K562 (cell line): ENCODE measurements around the gene POFUT2. TPM values are rescaled to one million over a fixed set of nuclear protein-coding genes. Genes with fewer than 3 reads are reported as not detected.

ENCODE experiments used
- ARID1B ChIP-seq: fragments of 450-650 bp; IDR thresholded peaks from 2 replicates; pipeline ENCODE4 v1.6.1; 2016; ENCODE audit warnings: antibody characterized with exemption, mild to moderate bottlenecking, inconsistent platforms
- CBX1 ChIP-seq: sonication (generic); IDR thresholded peaks from 2 replicates; pipeline ENCODE4 v1.6.1; 2016; ENCODE audit warnings: antibody characterized with exemption, low read depth, mild to moderate bottlenecking
- E2F3 ChIP-seq: fragments of 250-450 bp; sonication (Bioruptor Pico); IDR thresholded peaks from 2 replicates; pipeline ENCODE4 v1.4.0; 2020; ENCODE audit warnings: mild to moderate bottlenecking
- ETV1 ChIP-seq: fragments of 450-650 bp; conservative IDR thresholded peaks from 2 replicates; pipeline ENCODE4 v1.6.1; 2016; ENCODE audit warnings: missing genetic modification characterization, control low read depth, low read depth, missing compliant biosample characterization
- FOS ChIP-seq: IDR thresholded peaks from 3 replicates; pipeline ENCODE4 v1.6.1; 2011; ENCODE audit not compliant: insufficient read length; ENCODE audit errors: extremely low read depth
- GABPB1 ChIP-seq: sonication (generic); formaldehyde crosslinking; IDR thresholded peaks from 2 replicates; pipeline ENCODE4 v1.8.0; 2022; ENCODE audit warnings: mild to moderate bottlenecking, missing genetic modification reagents
- GTF2A2 ChIP-seq: IDR thresholded peaks from 2 replicates; pipeline ENCODE4 v1.6.1; 2016; ENCODE audit warnings: mild to moderate bottlenecking, missing genetic modification characterization, missing compliant biosample characterization
- IRF2 ChIP-seq: sonication (generic); formaldehyde crosslinking; IDR thresholded peaks from 2 replicates; pipeline ENCODE4 v1.8.1; 2022; ENCODE audit warnings: mild to moderate bottlenecking, missing genetic modification reagents
- KAT2B ChIP-seq: IDR thresholded peaks from one replicate; pipeline ENCODE4 v1.6.1; 2012; ENCODE audit warnings: low read depth, mild to moderate bottlenecking, control low read depth, inconsistent platforms, low read length, moderate library complexity
- KLF1 ChIP-seq: fragments of 450-650 bp; IDR thresholded peaks from 2 replicates; pipeline ENCODE4 v1.6.1; 2016; ENCODE audit warnings: missing genetic modification characterization, missing compliant biosample characterization
- NEUROD1 ChIP-seq: fragments of 150-350 bp; IDR thresholded peaks from 2 replicates; pipeline ENCODE4 v1.6.1; 2014; ENCODE audit warnings: borderline replicate concordance, low read length, low read depth; ENCODE audit not compliant: partially characterized antibody
- NFRKB ChIP-seq: fragments of 450-650 bp; IDR thresholded peaks from 2 replicates; pipeline ENCODE4 v1.6.1; 2016; ENCODE audit warnings: low read depth
- NFYB ChIP-seq: IDR thresholded peaks from 2 replicates; pipeline ENCODE4 v1.6.1; 2011; ENCODE audit warnings: mild to moderate bottlenecking, moderate library complexity; ENCODE audit not compliant: insufficient read length; ENCODE audit errors: extremely low read depth
- PURB ChIP-seq: sonication (generic); formaldehyde crosslinking; IDR thresholded peaks from 2 replicates; pipeline ENCODE4 v1.9.0; 2021; ENCODE audit warnings: low read depth, mild to moderate bottlenecking, missing genetic modification reagents
- RB1 ChIP-seq: fragments of 450-650 bp; IDR thresholded peaks from 2 replicates; pipeline ENCODE4 v1.6.1; 2017; ENCODE audit warnings: low read depth, mild to moderate bottlenecking
- RCOR1 ChIP-seq, 2 experiments: IDR thresholded peaks; 2 replicates each; pipeline ENCODE4 v1.6.1; 2012; ENCODE audit warnings: low read depth in 2 of 2, low read length in 2 of 2, borderline replicate concordance in 1 of 2, improper control_type of control experiment in 1 of 2
- RFX5 ChIP-seq: IDR thresholded peaks from 2 replicates; pipeline ENCODE4 v1.6.1; 2011; ENCODE audit warnings: low read depth, mild to moderate bottlenecking, improper control_type of control experiment, low read length
- SMARCA4 ChIP-seq: fragments of 450-650 bp; IDR thresholded peaks from 2 replicates; pipeline ENCODE4 v1.6.1; 2016
- SMARCA5 ChIP-seq: fragments of 450-650 bp; IDR thresholded peaks from 2 replicates; pipeline ENCODE4 v1.6.1; 2016
- TRIM24 ChIP-seq, 2 experiments: fragments of 450-650 bp; IDR thresholded peaks; 2 replicates each; pipeline ENCODE4 v1.6.1; 2016
- ZFX ChIP-seq: sonication (generic); formaldehyde crosslinking; IDR thresholded peaks from 2 replicates; pipeline ENCODE4 v1.8.0; 2022; ENCODE audit warnings: mild to moderate bottlenecking, missing genetic modification reagents, moderate library complexity
- ZNF134 ChIP-seq: fragments of 250-450 bp; sonication (Bioruptor Pico); conservative IDR thresholded peaks from 2 replicates; pipeline ENCODE4 v1.4.0; 2020
- ZNF780A ChIP-seq: fragments of 250-450 bp; sonication (Bioruptor Pico); IDR thresholded peaks from 2 replicates; pipeline ENCODE4 v1.5.0; 2021; ENCODE audit warnings: mild to moderate bottlenecking
- polyA plus RNA-seq, 8 experiments: library from polyadenylated mRNA; depleted of rRNA in 4 of 8; stranded (reverse) in 5 of 8; unstranded in 3 of 8; fragments of >200 nt; fragmentation: Nextera tagmentation in 2 of 8; fragmentation: Illumina TruSeq in 1 of 8; extraction: Ambion mirVana in 2 of 8; extraction: Trizol in 1 of 8; gene quantifications; 2 replicates each; pipeline versions ENCODE4 v1.2.1 to v1.2.3, GENCODE V29; 2011 to 2014; ENCODE audit warnings: inconsistent platforms in 1 of 8, missing spikeins in 1 of 8
- total RNA-seq, 7 experiments: library from RNA; depleted of rRNA in 6 of 7; stranded (reverse); fragments of >200 nt in 6 of 7; fragmentation: Illumina TruSeq in 2 of 7; extraction: Trizol in 2 of 7; gene quantifications; 2 replicates each; pipeline versions ENCODE4 v1.2.1 to v1.2.3, GENCODE V29; 2011 to 2021; ENCODE audit warnings: low replicate concordance in 1 of 7
- TF ChIP-seq, protein P1 (sequence below): fragments of 150-350 bp; conservative IDR thresholded peaks from 2 replicates; pipeline ENCODE4 v1.6.1; 2014; ENCODE audit warnings: low read length
- TF ChIP-seq, protein P2 (sequence below): sonication (generic); formaldehyde crosslinking; IDR thresholded peaks from 2 replicates; pipeline ENCODE4 v1.8.0; 2023; ENCODE audit warnings: mild to moderate bottlenecking, missing genetic modification reagents
- TF ChIP-seq, protein P3 (sequence below): conservative IDR thresholded peaks from 2 replicates; pipeline ENCODE4 v1.6.1; 2011; ENCODE audit warnings: low read depth, mild to moderate bottlenecking, low read length; ENCODE audit not compliant: control insufficient read depth

Gene POFUT2
- total and polyA plus RNA-seq, 9 of the 15 experiments (the other 6 are each of a cell fraction or from before 2014, with no cell fraction given): 1.1 to 24.2 (median 11.0) TPM

GRCh38 chr21:45292399-45293219, 4.9 kb upstream of the POFUT2 start (continued):
- TF ChIP-seq RB1: peak; percentile 92
- TF ChIP-seq PURB (CRISPR knock-in tag): no peak
- TF ChIP-seq E2F3 (CRISPR knock-in tag): 0 out of 2 replicates have a peak, but pooled peaks have one; percentile 6
- TF ChIP-seq SMARCA4: no peak
- TF ChIP-seq ETV1: no peak
- no peak for TF ChIP-seq ARID1B
- TF ChIP-seq ZNF780A (CRISPR knock-in tag): no peak
- TF ChIP-seq, protein P1, sequence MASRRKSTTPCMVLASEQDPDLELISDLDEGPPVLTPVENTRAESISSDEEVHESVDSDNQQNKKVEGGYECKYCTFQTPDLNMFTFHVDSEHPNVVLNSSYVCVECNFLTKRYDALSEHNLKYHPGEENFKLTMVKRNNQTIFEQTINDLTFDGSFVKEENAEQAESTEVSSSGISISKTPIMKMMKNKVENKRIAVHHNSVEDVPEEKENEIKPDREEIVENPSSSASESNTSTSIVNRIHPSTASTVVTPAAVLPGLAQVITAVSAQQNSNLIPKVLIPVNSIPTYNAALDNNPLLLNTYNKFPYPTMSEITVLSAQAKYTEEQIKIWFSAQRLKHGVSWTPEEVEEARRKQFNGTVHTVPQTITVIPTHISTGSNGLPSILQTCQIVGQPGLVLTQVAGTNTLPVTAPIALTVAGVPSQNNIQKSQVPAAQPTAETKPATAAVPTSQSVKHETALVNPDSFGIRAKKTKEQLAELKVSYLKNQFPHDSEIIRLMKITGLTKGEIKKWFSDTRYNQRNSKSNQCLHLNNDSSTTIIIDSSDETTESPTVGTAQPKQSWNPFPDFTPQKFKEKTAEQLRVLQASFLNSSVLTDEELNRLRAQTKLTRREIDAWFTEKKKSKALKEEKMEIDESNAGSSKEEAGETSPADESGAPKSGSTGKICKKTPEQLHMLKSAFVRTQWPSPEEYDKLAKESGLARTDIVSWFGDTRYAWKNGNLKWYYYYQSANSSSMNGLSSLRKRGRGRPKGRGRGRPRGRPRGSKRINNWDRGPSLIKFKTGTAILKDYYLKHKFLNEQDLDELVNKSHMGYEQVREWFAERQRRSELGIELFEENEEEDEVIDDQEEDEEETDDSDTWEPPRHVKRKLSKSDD: peak; percentile 75; the same call in 1 of the 2 replicates
- TF ChIP-seq, protein P2, sequence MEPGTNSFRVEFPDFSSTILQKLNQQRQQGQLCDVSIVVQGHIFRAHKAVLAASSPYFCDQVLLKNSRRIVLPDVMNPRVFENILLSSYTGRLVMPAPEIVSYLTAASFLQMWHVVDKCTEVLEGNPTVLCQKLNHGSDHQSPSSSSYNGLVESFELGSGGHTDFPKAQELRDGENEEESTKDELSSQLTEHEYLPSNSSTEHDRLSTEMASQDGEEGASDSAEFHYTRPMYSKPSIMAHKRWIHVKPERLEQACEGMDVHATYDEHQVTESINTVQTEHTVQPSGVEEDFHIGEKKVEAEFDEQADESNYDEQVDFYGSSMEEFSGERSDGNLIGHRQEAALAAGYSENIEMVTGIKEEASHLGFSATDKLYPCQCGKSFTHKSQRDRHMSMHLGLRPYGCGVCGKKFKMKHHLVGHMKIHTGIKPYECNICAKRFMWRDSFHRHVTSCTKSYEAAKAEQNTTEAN (CRISPR knock-in tag): no peak
- TF ChIP-seq NEUROD1: peak; percentile 30
- no peak for TF ChIP-seq NFRKB
- TF ChIP-seq TRIM24 (IDR thresholded peaks at IDR 0.05): no peak
- TF ChIP-seq KLF1 (tag): peak; percentile 53; the same call in 1 of the 2 replicates
- no peak for TF ChIP-seq KAT2B
- no peak for TF ChIP-seq GTF2A2 (tag)
- 0 out of 2 replicates have a peak, but pooled peaks have one; percentile 14 for TF ChIP-seq ZNF134
- TF ChIP-seq, protein P3, sequence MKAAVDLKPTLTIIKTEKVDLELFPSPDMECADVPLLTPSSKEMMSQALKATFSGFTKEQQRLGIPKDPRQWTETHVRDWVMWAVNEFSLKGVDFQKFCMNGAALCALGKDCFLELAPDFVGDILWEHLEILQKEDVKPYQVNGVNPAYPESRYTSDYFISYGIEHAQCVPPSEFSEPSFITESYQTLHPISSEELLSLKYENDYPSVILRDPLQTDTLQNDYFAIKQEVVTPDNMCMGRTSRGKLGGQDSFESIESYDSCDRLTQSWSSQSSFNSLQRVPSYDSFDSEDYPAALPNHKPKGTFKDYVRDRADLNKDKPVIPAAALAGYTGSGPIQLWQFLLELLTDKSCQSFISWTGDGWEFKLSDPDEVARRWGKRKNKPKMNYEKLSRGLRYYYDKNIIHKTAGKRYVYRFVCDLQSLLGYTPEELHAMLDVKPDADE: no peak
- 0 out of 2 replicates have a peak, but pooled peaks have one; percentile 33 for TF ChIP-seq CBX1
- TF ChIP-seq RFX5: no peak
- no peak for TF ChIP-seq NFYB
- TF ChIP-seq ZFX: peak; percentile 40
- TF ChIP-seq FOS: no peak
- no peak for TF ChIP-seq IRF2 (CRISPR knock-in tag)
- peak in 1 of 2 experiments; percentile 5; a peak in 1 of 4 replicates for TF ChIP-seq RCOR1 (IDR thresholded peaks at IDR 0.05; ENCODE audit: borderline replicate concordance in 1 of 2, low read depth in 2 of 2, low read length in 2 of 2)
- peak; percentile 77 for TF ChIP-seq GABPB1 (CRISPR knock-in tag)
- no peak for TF ChIP-seq SMARCA5
